ENCODE measurements around the gene DIO2. TPM values are rescaled to one million over a fixed set of nuclear protein-coding genes. Genes with fewer than 3 reads are reported as not detected.

DIO2 gene
- total RNA-seq, 1 donor from 2014 or later = 17.8 TPM

- no peak for DNase-seq (ENCODE audit: low spot score in 2 of 2)
- no peak overlapping the region for H3K27ac ChIP-seq
- TF ChIP-seq CTCF (IDR thresholded peaks at IDR 0.05) = no peak
- H3K36me3 ChIP-seq = no peaks in the 10 kb centered on the region
- H3K27me3 ChIP-seq = no peaks in the 10 kb centered on the region
- intact Hi-C loops (cut with DNase I) = no loop called here
- H3K9me3 ChIP-seq = no peaks in the 10 kb centered on the region
- no peak overlapping the region for H3K4me3 ChIP-seq
- no peaks in the 10 kb centered on the region for H3K4me1 ChIP-seq
Measured at GRCh38 chr14:80200093-80200492, 11.2 kb downstream of the DIO2 start.

- no peak overlapping the region for H3K4me3 ChIP-seq
- no peak for TF ChIP-seq CTCF (IDR thresholded peaks at IDR 0.05)
Measured at GRCh38 chr14:80188571-80188970, 22.7 kb downstream of the DIO2 start.

GRCh38 chr14:80186301-80186800, 25.0 kb downstream of the DIO2 start:
- Histone ChIP-seq H3K27ac (no peak overlapping the region), H3K36me3 (no peaks in the 10 kb centered on the region), H3K27me3 (no peaks in the 10 kb centered on the region), H3K4me3 (no peak overlapping the region), H3K9me3 (no peaks in the 10 kb centered on the region), H3K4me1 (no peaks in the 10 kb centered on the region)
- intact Hi-C loops (cut with DNase I) = no loop called here
- DNase-seq (ENCODE audit: low spot score in 2 of 2) = no peak
- TF ChIP-seq CTCF (IDR thresholded peaks at IDR 0.05) = no peak

More at GRCh38 chr14:80188571-80188970, 22.7 kb downstream of the DIO2 start:
- intact Hi-C loops (cut with DNase I) = no loop called here
- H3K27me3 ChIP-seq = no peaks in the 10 kb centered on the region
- no peaks in the 10 kb centered on the region for H3K36me3 ChIP-seq
- H3K27ac ChIP-seq = no peak overlapping the region
- no peak for DNase-seq (ENCODE audit: low spot score in 2 of 2)
- no peaks in the 10 kb centered on the region for H3K9me3 ChIP-seq
- no peaks in the 10 kb centered on the region for H3K4me1 ChIP-seq

- no peak for TF ChIP-seq CTCF (IDR thresholded peaks at IDR 0.05)
- intact Hi-C loops (cut with DNase I) = no loop called here
- Histone ChIP-seq H3K27me3 (no peaks in the 10 kb centered on the region), H3K9me3 (no peaks in the 10 kb centered on the region), H3K36me3 (no peaks in the 10 kb centered on the region), H3K4me1 (no peaks in the 10 kb centered on the region), H3K4me3 (no peak overlapping the region), H3K27ac (no peak overlapping the region)
- no peak for DNase-seq (ENCODE audit: low spot score in 2 of 2)
Measured at GRCh38 chr14:80176893-80177292, 34.4 kb downstream of the DIO2 start.

- Histone ChIP-seq H3K36me3 (no peaks in the 10 kb centered on the region), H3K4me3 (no peak overlapping the region), H3K4me1 (no peaks in the 10 kb centered on the region), H3K27me3 (no peaks in the 10 kb centered on the region), H3K9me3 (no peaks in the 10 kb centered on the region), H3K27ac (no peak overlapping the region)
- TF ChIP-seq CTCF (IDR thresholded peaks at IDR 0.05) = no peak
- DNase-seq (ENCODE audit: low spot score in 2 of 2) = no peak
- intact Hi-C loops (cut with DNase I) = no loop called here
Measured at GRCh38 chr14:80172375-80173051, 38.8 kb downstream of the DIO2 start.

Data from ascending aorta (tissue), 2 donors.